GM18517 (cell line): ENCODE results near the gene ENDOG.
"Not testable (repeated sequence)": the region's sequence is repeated elsewhere in the genome, so short reads cannot be mapped to it uniquely, and the experiment has no call there.

Experiments
- ATAC-seq: cut with Tn5 transposase; IDR thresholded peaks from one replicate; pipeline ENCODE4 v1.9.1; 2021; ENCODE audit warnings: mild to moderate bottlenecking, moderate library complexity; ENCODE audit not compliant: unreplicated experiment

ENDOG gene

DNA sequence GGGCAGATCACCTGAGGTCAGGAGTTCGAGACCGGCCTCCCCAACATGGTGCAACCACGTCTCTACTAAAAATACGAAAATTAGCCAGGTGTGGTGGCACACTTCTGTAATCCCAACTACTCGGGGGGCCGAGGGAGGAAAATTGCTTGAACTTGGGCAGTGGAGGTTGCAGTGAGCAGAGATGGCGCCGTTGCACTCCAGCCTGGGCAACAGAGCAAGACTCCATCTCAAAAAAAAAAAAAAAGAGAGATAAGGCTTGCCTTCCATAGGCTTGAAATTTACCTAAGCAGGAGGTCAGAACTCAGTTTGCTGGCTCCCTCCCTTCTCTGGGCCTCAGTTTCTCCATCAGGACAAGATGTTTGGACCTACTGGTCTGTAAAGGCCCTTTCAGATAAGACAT is 10.0 kb downstream of the ENDOG start:
- no peak for ATAC-seq

DNA sequence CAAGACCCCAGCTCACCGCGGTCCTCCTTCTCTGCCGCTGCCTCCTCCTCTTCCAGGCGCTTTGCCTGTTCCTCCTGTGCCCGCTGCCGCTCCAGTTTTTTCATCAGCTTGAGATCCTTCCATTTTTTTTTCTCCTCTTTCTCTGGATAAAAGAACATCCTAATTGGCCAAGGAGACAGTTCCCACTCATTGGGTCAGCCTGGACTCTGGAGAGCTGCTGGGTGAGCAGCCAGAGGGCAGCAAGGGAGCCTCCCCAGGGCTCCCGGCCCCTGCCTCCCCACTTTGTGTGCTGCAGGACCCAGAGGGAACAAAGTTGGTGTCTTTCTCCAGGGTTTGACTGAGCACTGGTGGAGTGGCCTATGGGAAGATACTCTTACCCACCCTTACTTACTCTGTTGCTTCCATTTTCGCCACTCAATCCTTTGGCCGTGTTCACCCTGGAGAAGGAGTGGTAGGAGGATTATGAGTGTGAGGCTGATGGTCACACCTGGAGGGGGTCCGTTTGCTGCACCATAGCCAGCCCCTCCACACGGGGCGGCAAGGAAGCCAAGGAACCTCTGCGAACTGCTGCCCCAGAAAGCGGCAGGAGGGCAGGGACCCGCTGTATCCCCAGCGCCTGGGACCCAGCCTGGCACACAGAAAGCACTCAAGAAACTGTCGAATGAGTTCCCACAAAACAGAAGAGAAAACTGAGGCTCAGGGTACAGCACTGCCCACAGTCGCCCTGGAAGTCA is 10.6 kb downstream of the ENDOG start:
- ATAC-seq: peak; percentile 5

- peak; percentile 92 for ATAC-seq
These were observed 11.4 kb downstream of the ENDOG start, which contains the start of gene SPOUT1 for GRCh38 chr9:128829477-128830251. SPOUT1 (minus strand) TSS chr9:128829794; CDS start chr9:128829780, 14 bp downstream.

GRCh38 chr9:128833696-128834095 is 15.4 kb downstream of the ENDOG start:
- ATAC-seq: no peak

- no peak for ATAC-seq
These were observed 17.2 kb downstream of the ENDOG start for GRCh38 chr9:128835246-128836210.

- ATAC-seq: no peak
These were observed 18.3 kb downstream of the ENDOG start for GRCh38 chr9:128836509-128837145.

DNA sequence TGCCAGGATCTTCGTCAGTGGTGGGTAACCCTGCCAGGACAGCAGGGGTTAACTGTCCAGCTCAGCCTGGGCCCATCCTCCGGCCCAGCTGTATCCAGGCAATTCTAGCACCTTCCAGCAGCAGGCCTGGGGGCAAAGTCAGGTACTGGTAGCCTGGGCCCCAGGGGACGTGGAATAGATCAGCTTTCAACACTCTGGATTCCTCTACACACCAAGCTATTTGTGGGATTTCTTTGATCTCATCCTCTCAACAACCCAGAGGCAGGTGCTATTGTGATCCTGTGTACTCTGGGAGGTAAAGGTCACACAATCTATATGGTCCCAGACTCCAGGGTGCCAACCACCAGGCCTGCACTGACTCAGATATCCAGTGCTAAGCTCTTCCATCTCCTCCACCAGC is 20.0 kb downstream of the ENDOG start:
- ATAC-seq: no peak

- no peak for ATAC-seq
These were observed 22.2 kb downstream of the ENDOG start for GRCh38 chr9:128840524-128840923.

GRCh38 chr9:128841694-128842492 is 23.6 kb downstream of the ENDOG start:
- ATAC-seq: no peak

GRCh38 chr9:128843171-128843570 is 24.9 kb downstream of the ENDOG start:
- ATAC-seq: not testable (repeated sequence)

GRCh38 chr9:128845186-128845931 is 27.1 kb downstream of the ENDOG start:
- ATAC-seq: no peak

- no peak for ATAC-seq
These were observed 28.4 kb downstream of the ENDOG start for GRCh38 chr9:128846680-128847030.

DNA sequence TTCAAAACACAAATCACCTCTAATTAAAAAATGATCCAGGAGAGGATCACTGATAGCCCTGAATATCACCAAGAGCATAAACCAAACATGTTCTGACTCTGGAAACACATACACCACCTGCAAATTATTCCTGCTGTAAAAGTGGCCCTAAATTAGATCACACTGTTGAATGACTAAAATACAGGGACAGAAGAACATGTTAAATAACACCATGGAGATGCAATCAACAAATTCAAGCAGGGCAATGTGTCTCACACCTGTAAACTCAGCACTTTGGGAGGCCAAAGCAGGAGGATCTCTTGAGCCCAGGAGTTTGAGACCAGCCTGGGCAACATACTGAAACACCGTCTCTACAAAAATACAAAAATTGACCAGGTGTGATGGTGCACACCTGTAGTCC is 29.5 kb downstream of the ENDOG start:
- ATAC-seq: no peak

DNA sequence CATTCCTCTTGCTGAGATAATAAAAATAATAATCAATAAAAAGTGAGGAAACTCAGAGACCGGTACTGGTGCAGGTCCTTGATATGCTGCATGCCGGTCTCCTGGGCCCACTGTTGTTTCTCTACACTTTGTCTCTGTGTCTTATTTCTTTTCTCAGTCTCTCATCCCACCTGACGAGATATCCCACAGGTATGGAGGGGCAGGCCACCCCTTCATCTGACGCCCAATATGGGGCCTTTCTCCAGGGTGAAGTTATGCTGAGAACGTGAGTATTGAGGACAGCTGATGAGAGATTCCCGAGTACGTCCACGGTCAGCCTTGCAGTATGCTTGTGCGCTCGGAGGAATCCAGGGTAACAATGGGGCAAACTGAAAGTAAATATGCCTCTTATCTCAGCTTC is 32.7 kb downstream of the ENDOG start:
- ATAC-seq: not testable (repeated sequence)

- not testable (repeated sequence) for ATAC-seq
These were observed 33.7 kb downstream of the ENDOG start for GRCh38 chr9:128851779-128852600.

GRCh38 chr9:128852646-128853045 is 34.3 kb downstream of the ENDOG start:
- not testable (repeated sequence) for ATAC-seq

DNA sequence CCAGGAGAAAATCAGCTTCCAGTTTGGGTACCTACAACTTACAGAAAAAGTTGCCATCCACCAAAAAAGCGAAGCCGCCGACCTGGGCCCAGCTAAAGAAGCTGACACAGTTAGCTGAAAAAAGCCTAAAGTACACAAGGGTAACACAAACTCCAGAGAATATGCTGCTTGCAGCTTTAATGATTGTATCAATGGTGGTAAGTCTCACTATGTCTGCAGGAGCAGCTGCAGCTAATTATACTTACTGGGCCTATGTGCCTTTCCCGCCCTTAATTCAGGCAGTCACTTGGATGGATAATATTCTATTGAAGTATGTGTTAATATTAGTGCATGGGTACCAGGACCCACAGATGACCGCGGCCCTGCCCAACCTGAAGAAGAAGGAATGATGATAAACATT is 36.2 kb downstream of the ENDOG start:
- ATAC-seq: not testable (repeated sequence)

DNA sequence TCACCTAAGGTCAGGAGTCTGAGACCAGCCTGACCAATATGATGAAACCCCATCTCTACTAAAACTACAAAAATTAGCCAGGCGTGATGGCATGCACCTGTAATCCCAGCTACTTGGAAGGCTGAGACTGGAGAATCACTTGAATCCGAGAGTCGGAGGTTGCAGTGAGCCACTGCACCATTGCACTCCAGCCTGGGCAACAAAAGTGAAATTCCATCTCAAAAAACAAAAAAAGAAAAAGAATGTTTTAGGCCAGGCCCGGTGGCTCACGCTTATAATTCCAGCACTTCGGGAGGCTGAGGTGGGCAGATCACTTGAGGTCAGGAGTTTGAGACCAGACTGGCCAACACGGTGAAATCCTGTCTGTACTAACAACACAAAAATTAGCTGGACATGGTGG is 40.2 kb downstream of the ENDOG start:
- not testable (repeated sequence) for ATAC-seq
